ENCODE data around the gene FAM171A1.

Gene FAM171A1

GRCh38 chr10:15311569-15312280, 59.4 kb downstream of the FAM171A1 start:
- Mint-ChIP-seq H3K4me1 (peaks cover 56% of the 10 kb centered on the region), H3K27ac (peak overlapping the region; percentile 65 to 96 (median 78)), H3K27me3 (ENCODE audit: low read depth) (no peaks in the 10 kb centered on the region), H3K9me3 (no peaks in the 10 kb centered on the region), H3K36me3 (ENCODE audit: low read depth) (peaks cover 4% of the 10 kb centered on the region), H3K4me3 (no peak overlapping the region)
- TF ChIP-seq CTCF (IDR thresholded peaks at IDR 0.05; ENCODE audit: unreplicated experiment in 3 of 3): no peak

GRCh38 chr10:15310776-15311568, 60.1 kb downstream of the FAM171A1 start:
- no peaks in the 10 kb centered on the region for H3K27me3 Mint-ChIP-seq (ENCODE audit: low read depth)
- TF ChIP-seq CTCF (IDR thresholded peaks at IDR 0.05; ENCODE audit: unreplicated experiment in 3 of 3): no peak
- peak overlapping the region; percentile 55 to 96 (median 78) for H3K27ac Mint-ChIP-seq
- H3K36me3 Mint-ChIP-seq (ENCODE audit: low read depth): peaks cover 4% of the 10 kb centered on the region
- H3K4me1 Mint-ChIP-seq: peaks cover 49% of the 10 kb centered on the region
- H3K9me3 Mint-ChIP-seq: no peaks in the 10 kb centered on the region
- no peak overlapping the region for H3K4me3 Mint-ChIP-seq

- Mint-ChIP-seq H3K9me3 (no peaks in the 10 kb centered on the region), H3K27ac (peak overlapping the region; percentile 55 to 96 (median 78))
Measured at GRCh38 chr10:15309221-15309620, 61.9 kb downstream of the FAM171A1 start.

GRCh38 chr10:15306735-15307280, 64.3 kb downstream of the FAM171A1 start:
- H3K36me3 Mint-ChIP-seq (ENCODE audit: low read depth): peaks cover 9% of the 10 kb centered on the region
- peaks cover 24% of the 10 kb centered on the region for H3K4me1 Mint-ChIP-seq
- H3K27me3 Mint-ChIP-seq (ENCODE audit: low read depth): no peaks in the 10 kb centered on the region
- no peak overlapping the region for H3K4me3 Mint-ChIP-seq
- H3K27ac Mint-ChIP-seq: peak overlapping the region in 1 of 3 experiments; percentile 43
- TF ChIP-seq CTCF (IDR thresholded peaks at IDR 0.05; ENCODE audit: unreplicated experiment in 3 of 3): no peak
- no peaks in the 10 kb centered on the region for H3K9me3 Mint-ChIP-seq

More at GRCh38 chr10:15309221-15309620, 61.9 kb downstream of the FAM171A1 start:
- peaks cover 43% of the 10 kb centered on the region for H3K4me1 Mint-ChIP-seq
- H3K36me3 Mint-ChIP-seq (ENCODE audit: low read depth): peaks cover 4% of the 10 kb centered on the region
- no peak overlapping the region for H3K4me3 Mint-ChIP-seq
- H3K27me3 Mint-ChIP-seq (ENCODE audit: low read depth): no peaks in the 10 kb centered on the region
- TF ChIP-seq CTCF (IDR thresholded peaks at IDR 0.05; ENCODE audit: unreplicated experiment in 3 of 3): no peak

GRCh38 chr10:15305634-15306033, 65.5 kb downstream of the FAM171A1 start:
- Mint-ChIP-seq H3K36me3 (ENCODE audit: low read depth) (peaks cover 9% of the 10 kb centered on the region), H3K4me3 (no peak overlapping the region), H3K9me3 (no peaks in the 10 kb centered on the region), H3K27ac (no peak overlapping the region), H3K4me1 (peaks cover 22% of the 10 kb centered on the region), H3K27me3 (ENCODE audit: low read depth) (no peaks in the 10 kb centered on the region)
- TF ChIP-seq CTCF (IDR thresholded peaks at IDR 0.05; ENCODE audit: unreplicated experiment in 3 of 3): no peak

Data from nephron (organoid).